Measurements from ENCODE around the gene STX1B. TPM values are rescaled to one million over a fixed set of nuclear protein-coding genes. Genes with fewer than 3 reads are reported as not detected.

Gene STX1B
- total RNA-seq, 1 experiment from 2014 or later, result 11.0 TPM

- no peak overlapping the region for H2BK20ac ChIP-seq (ENCODE audit: low read depth, low read length, poor library complexity, severe bottlenecking)
- Mint-ChIP-seq H3K36me3 (ENCODE audit: insufficient read depth in 1 of 3, low read depth in 3 of 3) (no peaks in the 10 kb centered on the region), H3K27ac (no peak overlapping the region), H3K9me3 (no peaks in the 10 kb centered on the region), H3K27me3 (ENCODE audit: low read depth) (no peaks in the 10 kb centered on the region; the same call in 1 of the 2 replicates), H3K4me1 (peaks cover 7 to 17% of the 10 kb centered on the region in 2 experiments; a peak in 3 of 4 replicates), H3K4me3 (peak overlapping the region in 1 of 2 experiments; percentile 60; a peak in 2 of 5 replicates)
- no peaks in the 10 kb centered on the region for H3K79me1 ChIP-seq (ENCODE audit: insufficient read depth, low read depth, low read length, poor library complexity, severe bottlenecking)
- H3K14ac ChIP-seq (ENCODE audit: insufficient read depth, low read length), result no peak overlapping the region
- no peak overlapping the region for H4K91ac ChIP-seq (ENCODE audit: insufficient read length, low read depth, low read length)
- no peak overlapping the region for H2BK12ac ChIP-seq (ENCODE audit: insufficient read length, low read depth, low read length)
- no CpG with 5 or more reads among the region's 4 CpGs for WGBS (ENCODE audit: extremely low coverage, insufficient read length, low lambda C conversion rate)
- no peaks in the 10 kb centered on the region for H3K79me2 ChIP-seq (ENCODE audit: insufficient read depth, low read length)
- H2AFZ ChIP-seq (ENCODE audit: low read length), result no peak overlapping the region
- no peaks in the 10 kb centered on the region for H3K27me3 ChIP-seq (ENCODE audit: insufficient read depth, low read length)
- H4K5ac ChIP-seq (ENCODE audit: insufficient read length, low read depth, low read length), result no peak overlapping the region
- H3K4ac ChIP-seq (ENCODE audit: low read depth, low read length), result no peak overlapping the region
- no peak overlapping the region for H3K4me2 ChIP-seq (ENCODE audit: insufficient read depth, insufficient read length, low read length)
- no peak overlapping the region for H3K9ac ChIP-seq (ENCODE audit: extremely low read depth, insufficient read length, low read length)
- DNase-seq, result no peak
- H3K18ac ChIP-seq (ENCODE audit: insufficient read length, low read depth, low read length), result no peak overlapping the region
- H4K20me1 ChIP-seq (ENCODE audit: control insufficient read depth, insufficient read depth, insufficient read length), result peaks cover 5% of the 10 kb centered on the region
- no peak overlapping the region for H2AK5ac ChIP-seq (ENCODE audit: insufficient read length, low read length)
- H2BK15ac ChIP-seq (ENCODE audit: low read depth, low read length), result no peak overlapping the region
- H3K56ac ChIP-seq (ENCODE audit: insufficient read length, low read depth, low read length), result no peak overlapping the region
- TF ChIP-seq, protein P1, sequence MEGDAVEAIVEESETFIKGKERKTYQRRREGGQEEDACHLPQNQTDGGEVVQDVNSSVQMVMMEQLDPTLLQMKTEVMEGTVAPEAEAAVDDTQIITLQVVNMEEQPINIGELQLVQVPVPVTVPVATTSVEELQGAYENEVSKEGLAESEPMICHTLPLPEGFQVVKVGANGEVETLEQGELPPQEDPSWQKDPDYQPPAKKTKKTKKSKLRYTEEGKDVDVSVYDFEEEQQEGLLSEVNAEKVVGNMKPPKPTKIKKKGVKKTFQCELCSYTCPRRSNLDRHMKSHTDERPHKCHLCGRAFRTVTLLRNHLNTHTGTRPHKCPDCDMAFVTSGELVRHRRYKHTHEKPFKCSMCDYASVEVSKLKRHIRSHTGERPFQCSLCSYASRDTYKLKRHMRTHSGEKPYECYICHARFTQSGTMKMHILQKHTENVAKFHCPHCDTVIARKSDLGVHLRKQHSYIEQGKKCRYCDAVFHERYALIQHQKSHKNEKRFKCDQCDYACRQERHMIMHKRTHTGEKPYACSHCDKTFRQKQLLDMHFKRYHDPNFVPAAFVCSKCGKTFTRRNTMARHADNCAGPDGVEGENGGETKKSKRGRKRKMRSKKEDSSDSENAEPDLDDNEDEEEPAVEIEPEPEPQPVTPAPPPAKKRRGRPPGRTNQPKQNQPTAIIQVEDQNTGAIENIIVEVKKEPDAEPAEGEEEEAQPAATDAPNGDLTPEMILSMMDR (conservative IDR thresholded peaks at IDR 0.05), result no peak
- no peak overlapping the region for H3K23ac ChIP-seq (ENCODE audit: insufficient read length, low read depth, low read length)
- no peak overlapping the region for H2BK5ac ChIP-seq (ENCODE audit: insufficient read length, low read length)
- H3K4me1 ChIP-seq (ENCODE audit: insufficient read depth, low read length), result no peaks in the 10 kb centered on the region
- H3K27ac ChIP-seq (ENCODE audit: insufficient read length, low read depth, low read length), result no peak overlapping the region
- H2BK120ac ChIP-seq (ENCODE audit: low read depth, low read length, poor library complexity, severe bottlenecking), result no peak overlapping the region
- H3T11ph ChIP-seq (ENCODE audit: low read length), result no peak overlapping the region
- H3K23me2 ChIP-seq (ENCODE audit: insufficient read length, low read depth, low read length, poor library complexity, severe bottlenecking), result peaks cover 17% of the 10 kb centered on the region
- H4K8ac ChIP-seq (replicated peaks; ENCODE audit: insufficient read length, low read depth, low read length), result no peak overlapping the region
- H3K9me3 ChIP-seq (ENCODE audit: control insufficient read depth, low read depth, low read length), result no peaks in the 10 kb centered on the region
Observed at GRCh38 chr16:31031276-31031675, 20.8 kb upstream of the STX1B start.
